GM13977 (cell line): ENCODE measurements around the gene VDR.

Experiments used
- DNase-seq: peaks from one replicate; pipeline ENCODE4 v3.0.0; 2012; ENCODE audit warnings: low spot score
- CTCF ChIP-seq: IDR thresholded peaks from 2 replicates; pipeline ENCODE4 v1.5.1; 2012; ENCODE audit warnings: mild to moderate bottlenecking, control low read depth; ENCODE audit not compliant: insufficient read depth; ENCODE audit errors: extremely low read depth, missing control alignments
- in situ Hi-C: fragments of 300-500 bp; cut with MboI; formaldehyde crosslinking; loops from one replicate; pipeline ENCODE4 v1.12.0; 2022; ENCODE audit warnings: low sequenced_read_pairs, low pct_unique_long_range_greater_than_20kb, mixed read lengths, inconsistent platforms; ENCODE audit not compliant: unreplicated experiment

VDR gene

GRCh38 chr12:47910981-47911380 lies 6.2 kb upstream of the VDR start:
- TF ChIP-seq CTCF = no peak
- in situ Hi-C loops = no loop called here
- DNase-seq = no peak

DNA sequence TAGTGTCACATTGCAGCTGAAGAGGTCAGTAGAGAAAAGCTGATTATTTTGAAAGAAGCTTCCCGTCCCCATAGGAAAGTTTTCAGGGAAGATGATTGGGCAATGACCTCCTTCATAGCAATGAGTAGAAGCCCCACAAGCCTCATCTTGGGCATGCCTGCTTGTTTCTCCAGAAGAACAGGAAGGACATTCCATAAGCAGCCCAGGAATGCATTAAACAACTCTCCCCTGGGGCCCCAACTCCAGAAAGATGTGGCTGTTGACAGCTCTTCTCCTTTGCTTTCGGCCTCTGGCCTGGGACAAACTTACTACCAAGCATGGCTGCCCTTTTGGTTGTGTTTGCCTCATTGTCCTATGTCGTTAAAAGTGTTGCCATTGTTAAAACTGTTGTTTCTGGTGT lies 5.7 kb upstream of the VDR start:
- no peak for DNase-seq
- in situ Hi-C loops = no loop called here
- TF ChIP-seq CTCF = no peak

DNA sequence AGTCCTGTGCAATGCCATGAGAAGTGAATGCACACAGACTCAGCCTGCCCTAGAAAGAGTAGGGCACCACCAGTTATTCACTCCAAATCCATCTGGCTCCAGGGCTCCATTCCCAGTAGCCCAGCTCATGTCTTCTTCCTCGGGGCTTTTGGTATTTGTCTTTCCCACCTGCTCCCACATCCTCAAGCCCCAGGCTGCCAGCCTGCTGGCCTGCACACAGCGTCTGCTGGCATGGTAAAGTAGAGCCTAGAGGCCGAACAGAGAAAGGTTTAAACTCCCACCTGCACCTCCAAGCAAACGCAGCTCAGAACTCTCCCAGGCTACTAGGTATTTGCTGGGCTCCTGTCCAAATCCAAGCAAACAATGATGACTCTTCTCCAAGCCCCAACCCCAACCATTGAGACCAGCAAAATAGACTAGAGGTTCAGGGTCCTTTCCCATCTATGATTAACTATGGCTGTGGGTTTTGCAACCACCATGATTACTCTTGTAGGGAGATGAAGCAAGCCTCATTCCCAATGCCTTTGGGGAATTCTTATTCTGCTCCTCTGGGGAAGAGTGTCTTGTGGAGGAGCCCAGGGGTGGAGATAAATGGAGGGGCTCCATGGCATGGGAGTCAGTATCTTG lies 5.2 kb upstream of the VDR start:
- in situ Hi-C loops = no loop called here
- no peak for DNase-seq
- no peak for TF ChIP-seq CTCF

DNA sequence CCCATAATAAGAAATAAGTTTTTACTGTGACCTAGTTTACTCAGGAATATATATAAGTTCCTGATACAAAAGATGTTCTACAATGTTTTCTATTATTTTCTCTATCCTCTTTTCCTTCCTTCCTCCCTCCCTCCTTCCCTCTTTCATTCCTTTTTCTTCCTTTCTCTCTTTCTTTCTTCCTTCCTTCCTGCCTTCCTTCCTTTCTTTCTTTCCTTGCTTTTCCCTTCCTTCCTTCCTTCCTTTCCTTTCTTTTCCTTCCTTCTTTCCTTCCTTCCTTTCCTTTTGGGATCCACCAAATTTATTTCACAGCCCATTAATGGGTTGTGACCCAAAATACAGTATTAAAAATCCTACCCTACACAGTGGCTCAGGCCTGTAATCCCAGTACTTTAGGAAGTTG lies 3.9 kb upstream of the VDR start:
- no peak for DNase-seq
- in situ Hi-C loops = no loop called here

GRCh38 chr12:47907851-47908454 lies 3.2 kb upstream of the VDR start:
- no peak for DNase-seq
- TF ChIP-seq CTCF = no peak
- in situ Hi-C loops = no loop called here

More for the DNA sequence above, 3.9 kb upstream of the VDR start:
- TF ChIP-seq CTCF = no peak

- in situ Hi-C loops = no loop called here
- DNase-seq = no peak
- peak; percentile 18 for TF ChIP-seq CTCF
These were observed 674 bp downstream of the VDR start for GRCh38 chr12:47903927-47904712.
